Activated T-cell treated with anti-CD3 and anti-CD28 coated beads for 1 hour (primary cell): Measurements from ENCODE around the gene TAC4.

Experiments used
- DNase-seq: peaks from one replicate; pipeline ENCODE4 v3.0.0-alpha.2; 2020; ENCODE audit warnings: low read depth

The TAC4 gene

DNA sequence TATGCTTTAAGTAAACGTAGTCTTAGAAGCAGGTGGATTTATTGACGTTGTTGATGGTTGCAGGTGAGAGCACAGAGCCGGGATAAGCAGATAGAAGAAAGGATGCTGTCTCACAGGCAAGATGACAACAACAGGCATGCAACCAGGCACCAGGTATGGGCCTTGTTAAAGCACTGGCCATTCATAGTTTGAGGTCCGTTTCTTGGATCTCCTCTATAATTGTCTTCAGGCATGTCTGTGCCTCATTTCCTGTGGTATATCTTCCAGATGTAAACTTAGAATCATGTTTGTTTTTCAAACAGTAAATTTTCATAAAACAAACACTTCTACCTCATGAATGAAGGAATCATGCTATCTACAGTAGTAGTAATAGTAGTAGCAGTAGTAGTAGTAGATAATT is 38.8 kb downstream of the TAC4 start:
- no peak for DNase-seq

DNA sequence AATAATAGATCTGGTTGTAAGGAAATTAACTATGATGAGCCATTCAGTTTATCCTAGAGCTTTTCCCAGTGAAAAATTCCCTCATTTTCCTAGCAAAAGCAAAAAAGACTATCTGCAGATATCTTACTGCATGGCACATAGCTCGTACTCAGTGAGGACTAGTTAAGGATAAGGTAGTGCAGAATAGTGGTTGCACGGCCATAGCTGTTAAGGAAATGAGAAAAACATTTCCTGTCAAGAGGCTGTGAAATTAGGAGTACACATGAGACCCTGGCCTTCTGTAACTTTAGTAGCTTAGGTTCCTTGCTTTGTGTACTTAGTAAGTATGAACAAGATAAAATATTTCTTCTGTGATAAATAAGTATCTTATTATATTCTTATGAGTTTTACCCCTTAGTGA is 49.1 kb downstream of the TAC4 start:
- no peak for DNase-seq

DNA sequence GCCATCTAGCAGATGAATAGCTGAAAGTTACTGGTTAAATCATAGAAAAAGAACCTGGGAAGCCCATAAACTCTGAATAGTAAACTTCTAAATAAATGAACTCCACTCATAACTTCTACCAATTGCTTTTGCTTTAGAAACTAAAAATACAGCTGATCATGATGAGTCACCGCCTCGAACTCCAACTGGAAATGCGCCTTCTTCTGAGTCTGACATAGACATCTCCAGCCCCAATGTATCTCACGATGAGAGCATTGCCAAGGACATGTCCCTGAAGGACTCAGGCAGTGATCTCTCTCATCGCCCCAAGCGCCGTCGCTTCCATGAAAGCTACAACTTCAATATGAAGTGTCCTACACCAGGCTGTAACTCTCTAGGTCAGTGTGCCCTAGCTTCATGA is 49.7 kb downstream of the TAC4 start:
- DNase-seq, result no peak

DNA sequence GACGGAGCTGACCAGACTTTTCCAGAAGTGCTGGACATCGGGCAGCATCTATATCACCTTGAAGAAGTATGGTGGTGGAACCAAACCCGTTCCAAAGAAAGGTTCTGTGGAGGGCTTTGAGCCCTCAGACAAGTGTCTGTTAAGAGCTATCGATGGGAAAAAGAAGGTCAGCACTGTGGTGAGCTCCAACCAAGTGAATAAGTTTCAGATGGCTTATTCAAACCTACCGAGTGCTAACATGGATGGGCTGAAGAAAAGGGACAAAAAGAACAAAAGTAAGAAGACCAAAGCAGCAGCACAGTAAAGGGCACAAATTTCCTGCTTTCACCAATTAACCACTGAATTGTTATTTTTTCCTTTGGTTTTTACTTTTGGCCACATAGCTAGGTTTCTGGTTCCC is 52.5 kb downstream of the TAC4 start:
- DNase-seq, result no peak

DNA sequence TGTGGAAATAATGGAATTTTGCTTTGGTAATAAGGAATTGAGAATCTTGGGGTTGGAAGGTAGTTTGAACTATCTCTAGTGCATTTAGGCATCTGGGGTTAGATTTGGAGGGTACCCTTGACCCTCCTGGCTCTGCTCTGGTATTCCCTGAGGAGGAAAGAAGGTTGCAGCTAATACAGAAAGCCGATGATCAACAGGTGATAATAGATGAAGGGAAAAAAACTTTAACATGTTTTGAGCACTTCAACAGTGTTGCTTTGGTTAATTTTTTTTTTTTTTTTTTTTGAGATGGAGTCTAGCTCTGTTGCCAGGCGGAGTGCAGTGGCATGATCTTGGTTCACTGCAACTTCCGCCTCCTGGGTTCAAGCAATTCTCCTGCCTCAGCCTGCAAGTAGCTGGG is 54.6 kb downstream of the TAC4 start:
- no peak for DNase-seq

DNA sequence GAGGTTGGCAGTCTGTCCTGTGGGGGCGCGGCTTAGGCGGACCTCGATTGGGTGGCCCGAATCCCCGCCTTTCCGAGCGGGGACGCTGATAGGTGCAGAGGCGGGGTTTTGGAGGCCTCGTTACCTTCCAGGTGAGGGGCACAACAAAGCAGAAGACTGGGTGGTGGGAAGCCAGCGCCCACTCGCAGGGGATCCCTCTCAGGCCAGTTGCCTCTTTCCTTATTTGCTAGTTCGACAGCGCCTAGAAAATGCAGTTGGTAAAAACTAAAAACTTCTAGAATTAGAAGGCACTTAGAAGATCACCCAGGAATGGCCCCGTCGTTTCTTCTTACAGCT is 58.7 kb downstream of the TAC4 start:
- DNase-seq, result no peak

DNA sequence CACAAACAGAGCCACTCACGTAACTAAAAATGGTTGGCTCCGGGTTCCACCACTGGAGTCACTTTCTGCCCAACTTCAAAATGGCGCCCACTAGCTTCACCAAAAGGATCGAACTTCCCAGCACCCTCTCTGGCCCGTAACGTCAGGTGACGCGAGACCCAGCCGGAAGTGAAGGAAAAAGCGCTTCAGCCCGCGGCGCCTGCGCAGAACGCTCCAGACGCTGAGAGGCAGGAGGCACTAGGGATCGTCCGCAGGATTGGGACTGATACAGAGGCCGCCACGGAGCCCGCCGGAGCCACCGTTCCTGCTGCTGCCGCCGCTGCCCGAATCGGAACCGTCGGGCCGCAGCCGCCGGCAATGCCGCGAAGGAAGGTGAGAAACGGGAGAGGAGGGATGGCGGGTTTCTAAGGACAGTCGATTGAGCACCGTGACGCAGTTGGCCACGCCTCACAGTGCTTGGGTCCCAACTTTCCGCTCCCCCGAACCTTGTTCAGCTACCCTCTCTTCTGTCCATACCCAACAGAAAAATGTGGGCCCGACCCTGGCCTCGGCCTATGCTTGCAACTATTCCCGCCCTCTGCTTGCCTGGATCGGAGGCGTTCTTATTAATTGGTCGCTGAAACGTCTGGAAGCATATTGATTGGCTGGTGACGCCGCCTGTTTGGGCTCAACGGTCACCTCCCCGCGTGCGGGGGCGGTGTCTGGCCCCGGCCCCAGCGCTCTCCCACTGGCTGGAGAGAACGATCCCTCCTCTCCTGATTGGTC is 59.2 kb downstream of the TAC4 start, which contains the start of gene KAT7:
Gene KAT7 (plus strand): TSS at position 204 of the 765 bp plus-strand sequence. CDS start 154 bp downstream, at position 358.
- DNase-seq, result peak; percentile 95
